Measurements from ENCODE around the gene CCDC196.

GRCh38 chr14:66487164-66487563 lies 993 bp downstream of the CCDC196 start:
- TF ChIP-seq EZH2 (IDR thresholded peaks at IDR 0.05; ENCODE audit: low read depth) (no peak), CTCF (conservative IDR thresholded peaks at IDR 0.05) (no peak)
